ENCODE data around the gene GNAT3. TPM values are rescaled to one million over a fixed set of nuclear protein-coding genes. Genes with fewer than 3 reads are reported as not detected.

The GNAT3 gene
- total RNA-seq, 2 experiments from 2014 or later: not detected

DNA sequence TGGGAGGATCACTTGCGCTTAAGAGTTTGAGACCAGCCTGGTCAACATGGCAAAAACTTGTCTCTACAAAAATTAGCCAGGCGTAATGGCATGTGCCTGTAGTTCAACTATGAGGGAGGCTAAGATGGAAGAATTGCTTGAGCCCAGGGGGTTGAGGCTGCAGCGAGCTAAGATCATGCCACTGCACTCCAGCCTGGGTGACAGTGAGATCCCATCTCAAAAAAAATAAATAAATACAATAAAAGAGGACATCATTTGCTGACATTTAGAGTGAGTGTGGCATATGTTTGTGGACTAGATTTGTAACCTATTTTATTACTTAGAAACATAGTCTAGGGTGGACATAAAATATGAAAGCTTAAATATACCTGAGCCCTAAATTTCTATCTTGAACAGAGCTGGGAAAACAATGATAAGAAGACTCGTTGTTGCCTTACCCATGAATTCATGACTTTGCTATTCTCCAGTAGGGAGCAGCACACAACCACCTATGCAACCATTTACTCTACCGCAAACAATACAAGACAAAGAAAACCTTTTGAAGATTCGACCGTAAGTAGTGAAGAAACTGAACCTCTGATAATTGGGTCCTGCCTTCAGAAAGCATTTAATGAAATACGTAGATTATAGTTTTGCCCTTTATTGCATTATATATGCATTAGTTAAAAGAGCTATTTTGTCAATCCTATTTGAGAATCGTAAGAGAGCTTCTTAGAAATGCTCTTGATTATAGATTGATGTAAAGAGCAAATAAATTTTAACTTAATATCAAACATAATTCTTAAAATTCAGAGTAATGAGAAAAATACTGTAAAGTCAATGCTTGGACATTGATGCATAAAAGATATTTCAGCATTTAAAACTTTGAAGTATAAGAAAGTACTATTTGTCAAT is 83.5 kb downstream of the GNAT3 start:
- DNase-seq: peak in 2 of 14 experiments; percentile 14 to 24
- TF ChIP-seq, protein P1, sequence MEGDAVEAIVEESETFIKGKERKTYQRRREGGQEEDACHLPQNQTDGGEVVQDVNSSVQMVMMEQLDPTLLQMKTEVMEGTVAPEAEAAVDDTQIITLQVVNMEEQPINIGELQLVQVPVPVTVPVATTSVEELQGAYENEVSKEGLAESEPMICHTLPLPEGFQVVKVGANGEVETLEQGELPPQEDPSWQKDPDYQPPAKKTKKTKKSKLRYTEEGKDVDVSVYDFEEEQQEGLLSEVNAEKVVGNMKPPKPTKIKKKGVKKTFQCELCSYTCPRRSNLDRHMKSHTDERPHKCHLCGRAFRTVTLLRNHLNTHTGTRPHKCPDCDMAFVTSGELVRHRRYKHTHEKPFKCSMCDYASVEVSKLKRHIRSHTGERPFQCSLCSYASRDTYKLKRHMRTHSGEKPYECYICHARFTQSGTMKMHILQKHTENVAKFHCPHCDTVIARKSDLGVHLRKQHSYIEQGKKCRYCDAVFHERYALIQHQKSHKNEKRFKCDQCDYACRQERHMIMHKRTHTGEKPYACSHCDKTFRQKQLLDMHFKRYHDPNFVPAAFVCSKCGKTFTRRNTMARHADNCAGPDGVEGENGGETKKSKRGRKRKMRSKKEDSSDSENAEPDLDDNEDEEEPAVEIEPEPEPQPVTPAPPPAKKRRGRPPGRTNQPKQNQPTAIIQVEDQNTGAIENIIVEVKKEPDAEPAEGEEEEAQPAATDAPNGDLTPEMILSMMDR (IDR thresholded peaks at IDR 0.05): no peak
- ChIA-PET POLR2A (no interaction called here), CTCF (no interaction called here)
- Histone ChIP-seq H3K4me3 (ENCODE audit: low read length) (no peak overlapping the region), H3K27me3 (ENCODE audit: control insufficient read depth in 1 of 2, insufficient read depth in 2 of 2, low read length in 2 of 2) (no peaks in the 10 kb centered on the region), H3K27ac (ENCODE audit: low read depth in 1 of 2, low read length in 2 of 2) (no peak overlapping the region), H3K9me3 (ENCODE audit: control insufficient read depth in 1 of 2, insufficient read depth in 1 of 2, low read length in 2 of 2) (no peaks in the 10 kb centered on the region), H3K4me1 (ENCODE audit: insufficient read depth, low read length) (no peaks in the 10 kb centered on the region), H3K36me3 (ENCODE audit: insufficient read depth, low read length) (no peaks in the 10 kb centered on the region)
- H3K27me3 Mint-ChIP-seq: no peaks in the 10 kb centered on the region
- ATAC-seq (ENCODE audit: poor library complexity): no peak
- no peaks in the 10 kb centered on the region for H3K9me3 Mint-ChIP-seq
- H3K4me3 Mint-ChIP-seq: no peak overlapping the region
- intact Hi-C loops (cut with DNase I, micrococcal nuclease): no loop called here
- H3K4me1 Mint-ChIP-seq (ENCODE audit: low read depth): no peaks in the 10 kb centered on the region
- no peaks in the 10 kb centered on the region for H3K36me3 Mint-ChIP-seq (ENCODE audit: low read depth)
- H3K27ac Mint-ChIP-seq: no peak overlapping the region

DNA sequence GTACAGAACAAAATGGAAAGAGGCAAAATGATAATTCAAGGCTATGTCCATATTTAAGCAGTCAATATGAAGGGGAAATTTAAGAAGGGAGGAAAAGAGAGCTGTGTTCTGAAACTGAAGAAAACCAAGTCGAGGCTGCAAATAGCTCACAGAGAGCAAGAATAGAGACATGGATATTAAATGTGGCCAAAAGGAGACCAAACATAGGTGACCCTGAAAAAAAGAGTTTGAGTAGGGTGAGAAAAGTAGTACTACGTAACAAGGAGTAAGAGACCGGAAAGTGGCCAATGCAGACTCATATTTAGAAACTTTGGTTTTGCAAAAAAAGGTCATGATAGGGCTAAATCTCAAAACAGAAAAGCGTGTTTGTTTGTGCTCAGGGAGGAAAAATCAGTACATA is 84.6 kb downstream of the GNAT3 start:
- Histone ChIP-seq H3K27me3 (ENCODE audit: control insufficient read depth in 1 of 2, insufficient read depth in 2 of 2, low read length in 2 of 2) (no peaks in the 10 kb centered on the region), H3K36me3 (ENCODE audit: insufficient read depth, low read length) (no peaks in the 10 kb centered on the region), H3K27ac (ENCODE audit: low read depth in 1 of 2, low read length in 2 of 2) (no peak overlapping the region), H3K4me1 (ENCODE audit: insufficient read depth, low read length) (no peaks in the 10 kb centered on the region), H3K4me3 (ENCODE audit: low read length) (no peak overlapping the region), H3K9me3 (ENCODE audit: control insufficient read depth in 1 of 2, insufficient read depth in 1 of 2, low read length in 2 of 2) (no peaks in the 10 kb centered on the region)
- H3K27ac Mint-ChIP-seq: no peak overlapping the region
- H3K27me3 Mint-ChIP-seq: no peaks in the 10 kb centered on the region
- no peaks in the 10 kb centered on the region for H3K9me3 Mint-ChIP-seq
- H3K4me1 Mint-ChIP-seq (ENCODE audit: low read depth): no peaks in the 10 kb centered on the region
- no peaks in the 10 kb centered on the region for H3K36me3 Mint-ChIP-seq (ENCODE audit: low read depth)
- no peak for ATAC-seq (ENCODE audit: poor library complexity)
- CTCF ChIA-PET: no interaction called here
- POLR2A ChIA-PET: no interaction called here
- intact Hi-C loops (cut with DNase I, micrococcal nuclease): no loop called here
- TF ChIP-seq, protein P1 (IDR thresholded peaks at IDR 0.05): no peak
- H3K4me3 Mint-ChIP-seq: no peak overlapping the region
- DNase-seq: no peak

DNA sequence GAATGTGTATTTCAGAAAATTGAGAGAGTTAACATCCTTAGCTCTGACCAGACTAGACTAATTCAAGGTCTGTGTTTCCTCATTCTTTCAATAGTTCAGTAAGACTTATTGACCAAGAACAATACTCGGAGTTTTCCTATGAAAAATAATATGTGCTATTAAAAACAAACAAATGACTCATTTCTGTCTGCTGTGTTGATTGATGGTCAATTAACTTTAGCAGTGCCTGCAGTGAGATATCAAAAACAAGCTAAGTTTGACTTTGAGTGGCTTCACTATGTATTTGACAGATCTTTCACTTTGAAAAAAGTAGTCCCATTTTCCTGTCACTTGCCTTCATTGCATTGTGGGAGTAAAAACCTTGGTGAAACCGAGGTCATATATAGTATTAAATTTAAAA is 91.0 kb downstream of the GNAT3 start:
- no peak overlapping the region for H3K4me3 Mint-ChIP-seq
- CTCF ChIA-PET: no interaction called here
- TF ChIP-seq, protein P1 (IDR thresholded peaks at IDR 0.05): no peak
- H3K4me3 ChIP-seq (ENCODE audit: low read length): no peak overlapping the region
- H3K36me3 ChIP-seq (ENCODE audit: insufficient read depth, low read length): no peaks in the 10 kb centered on the region
- H3K9me3 ChIP-seq (ENCODE audit: control insufficient read depth in 1 of 2, insufficient read depth in 1 of 2, low read length in 2 of 2): peaks cover 0 to 4% of the 10 kb centered on the region in 2 experiments
- ATAC-seq (ENCODE audit: poor library complexity) (no peak), DNase-seq (no peak)
- H3K9me3 Mint-ChIP-seq: no peaks in the 10 kb centered on the region
- no peaks in the 10 kb centered on the region for H3K4me1 Mint-ChIP-seq (ENCODE audit: low read depth)
- H3K27me3 Mint-ChIP-seq: no peaks in the 10 kb centered on the region
- H3K27me3 ChIP-seq (ENCODE audit: control insufficient read depth in 1 of 2, insufficient read depth in 2 of 2, low read length in 2 of 2): no peaks in the 10 kb centered on the region
- intact Hi-C loops (cut with DNase I, micrococcal nuclease): no loop called here
- no peak overlapping the region for H3K27ac ChIP-seq (ENCODE audit: low read depth in 1 of 2, low read length in 2 of 2)
- H3K36me3 Mint-ChIP-seq (ENCODE audit: low read depth): no peaks in the 10 kb centered on the region
- H3K4me1 ChIP-seq (ENCODE audit: insufficient read depth, low read length): no peaks in the 10 kb centered on the region
- no peak overlapping the region for H3K27ac Mint-ChIP-seq
- POLR2A ChIA-PET: no interaction called here
